Ovary (tissue), 10 donors: Measurements from ENCODE around the gene ZNF793. TPM values are rescaled to one million over a fixed set of nuclear protein-coding genes. Genes with fewer than 3 reads are reported as not detected.

Experiments
- DNase-seq, 5 donors: peaks; one replicate each; pipeline ENCODE4 v3.0.0-alpha.2; 2019 to 2020
- H3K27ac ChIP-seq, 2 donors: fragments of 200-600 bp; one replicate each; pipeline versions ENCODE4 v1.5.1 to v1.8.0; 2019 to 2022
- H3K27me3 ChIP-seq: fragments of 200-600 bp; one replicate; pipeline ENCODE4 v1.8.0; 2022
- H3K36me3 ChIP-seq: fragments of 200-600 bp; sonication (generic); one replicate; pipeline ENCODE4 v1.5.1; 2019
- H3K4me1 ChIP-seq: one replicate; pipeline ENCODE4 v1.8.1; 2013; ENCODE audit warnings: mild to moderate bottlenecking, moderate library complexity; ENCODE audit not compliant: insufficient read depth
- H3K4me3 ChIP-seq: fragments of 200-600 bp; sonication (generic); one replicate; pipeline ENCODE4 v1.5.1; 2017
- H3K9me3 ChIP-seq, 2 donors: fragments of 200-600 bp in 1 of 2; sonication (generic) in 1 of 2; one replicate each; pipeline versions ENCODE4 v1.5.1 to v1.8.1; 2013 to 2019; ENCODE audit warnings: mild to moderate bottlenecking in 1 of 2, moderate library complexity in 1 of 2
- EP300 ChIP-seq: sonication (generic); formaldehyde crosslinking; IDR thresholded peaks from one replicate; pipeline ENCODE4 v1.6.1; 2017; ENCODE audit warnings: antibody characterized with exemption
- POLR2A ChIP-seq: fragments of 450-650 bp; IDR thresholded peaks from one replicate; pipeline ENCODE4 v1.6.1; 2017; ENCODE audit warnings: antibody characterized with exemption, mild to moderate bottlenecking, moderate library complexity
- WGBS, 3 donors: extraction: QIAGEN DNeasy Blood & Tissue Kit in 1 of 3; methylation state at CpG; one replicate each; pipeline versions ENCODE4 v1.1.5 to v1.1.7; 2013 to 2017; 5-methylcytosine and 5-hydroxymethylcytosine counted together
- intact Hi-C, 4 donors: fragments of 100-400 bp; cut with DNase I; formaldehyde crosslinking; loops; one replicate each; pipeline versions ENCODE4 v1.11.0 to v1.15.1; 2022 to 2023
- long read RNA-seq, 3 donors: library from polyadenylated mRNA in 2 of 3; unstranded in 2 of 3; transcript quantifications; one replicate each; pipeline ENCODE4 v2.0.0 and lab custom pipeline, GENCODE V29; 2021 to 2026
- polyA plus RNA-seq, 2 donors: library from polyadenylated mRNA; stranded (reverse); fragments of 200-250 nt in 1 of 2; fragments of 350-450 nt in 1 of 2; fragmentation: Illumina TruSeq in 1 of 2; extraction: RNeasy Lipid Tissue Mini Kit (QIAGEN cat#74804) in 1 of 2; gene quantifications; one replicate each; pipeline ENCODE4 v1.2.3, GENCODE V29; 2013 to 2014
- total RNA-seq, 7 donors: library from RNA; depleted of rRNA in 2 of 7; stranded (reverse); fragments of >200 nt in 2 of 7; fragmentation: NEBNext Ultra II Directional in 3 of 7; extraction: Animal tissue kit (Norgen Biotek cat#: 25700) in 3 of 7; gene quantifications; one replicate each; pipeline versions ENCODE4 v1.1.0 to v1.2.4, GENCODE V29; 2016 to 2023
- TF ChIP-seq, protein P1 (sequence below), 3 donors: fragments of 450-650 bp in 2 of 3; fragments of 200-600 bp in 1 of 3; IDR thresholded peaks; one replicate each; pipeline versions ENCODE4 v1.5.1 to v1.8.0; 2016 to 2022; ENCODE audit warnings: antibody characterized with exemption in 3 of 3, mild to moderate bottlenecking in 1 of 3
- donor health status: DM: no; HTN: no; CAD: no; lungs with moderate emphysema.
- donor health status: DM: no; HTN: no; CAD: no.
- donor health status: Bipolar disorder and iron deficiency.
- donor health status: DM: yes; HTN: yes; CAD: no.
- donor health status: DM: no; HTN: no; CAD: no.
- donor health status: DM: yes; HTN: yes; CAD: no.

ZNF793 gene
- total RNA-seq, result 10 to 100 TPM in 4 of 7 donors, 1 to 10 TPM in 3; 7.9 to 18.2 (median 11.6) TPM
- polyA plus RNA-seq, result 1 to 10 TPM; 5.0 to 9.0 TPM
- long read RNA-seq, donor 1, partial matches to known transcripts, result 0 of 7 reads
- long read RNA-seq, donor 1, other reads (novel, unspliced or antisense), result 7 of 7 reads
- long read RNA-seq, donor 2, partial matches to known transcripts, result 0 of 1 reads
- long read RNA-seq, donor 2, other reads (novel, unspliced or antisense), result 0 of 1 reads
- long read RNA-seq, donor 3, partial matches to known transcripts, result 0 of 4 reads
- long read RNA-seq, donor 3, other reads (novel, unspliced or antisense), result 2 of 4 reads

DNA sequence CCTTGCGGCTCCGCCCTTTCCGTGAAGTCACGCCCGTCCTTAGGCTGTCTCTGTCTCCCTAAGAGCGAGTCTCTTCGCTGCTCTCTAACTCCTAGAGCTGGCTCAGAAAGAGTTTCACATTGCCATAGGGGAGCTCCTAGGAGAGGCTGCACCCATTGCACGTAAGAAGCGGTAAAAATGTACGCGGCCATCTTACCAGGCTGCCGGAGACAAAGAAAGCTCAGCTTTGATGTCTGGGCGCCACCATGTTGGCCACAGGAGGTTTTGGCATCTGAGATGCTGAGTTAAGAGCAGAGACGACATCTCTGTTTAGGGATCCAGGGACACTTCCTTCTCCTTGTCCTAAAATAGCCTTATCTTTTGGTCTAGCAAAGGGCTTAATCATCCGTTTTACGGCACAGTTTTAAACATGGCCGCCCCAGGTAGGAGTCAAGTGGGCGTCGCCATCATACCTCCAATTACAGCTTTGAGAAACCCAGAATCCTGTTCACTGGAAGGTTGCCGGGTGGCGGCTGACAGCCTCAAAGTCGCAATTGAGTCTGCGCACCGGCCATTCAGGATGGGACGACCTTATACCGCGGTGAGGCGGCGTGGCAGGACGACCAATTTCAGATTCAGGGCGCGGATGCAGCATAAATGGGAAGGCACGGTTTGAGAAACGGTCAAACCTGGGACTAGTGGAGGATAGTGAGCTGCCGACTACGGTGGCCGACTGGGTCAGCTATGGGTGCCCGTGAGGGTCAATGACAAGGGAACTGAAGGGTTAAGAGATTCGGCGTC is at the start of gene ZNF793:
ZNF793 (plus strand) TSS at position 553 of the 780 bp plus-strand sequence. CDS start 16,501 bp downstream, outside the sequence.
- H3K9me3 ChIP-seq, result no peaks in the 10 kb centered on the region
- H3K27ac ChIP-seq, result peak within 1 kb of the TSS; percentile 82 to 92
- H3K4me3 ChIP-seq, result peak within 1 kb of the TSS; percentile 74
- WGBS, 3 donors, result 0 to 1% (median 0%) methylated on average over 40 of the region's 40 CpGs
- no peaks in the 10 kb centered on the region for H3K27me3 ChIP-seq
- H3K4me1 ChIP-seq, result peaks cover 7% of the 10 kb centered on the region
- peak; percentile 77 to 89 (median 86) for DNase-seq
- H3K36me3 ChIP-seq, result no peaks in the 10 kb centered on the region
- TF ChIP-seq, protein P1, sequence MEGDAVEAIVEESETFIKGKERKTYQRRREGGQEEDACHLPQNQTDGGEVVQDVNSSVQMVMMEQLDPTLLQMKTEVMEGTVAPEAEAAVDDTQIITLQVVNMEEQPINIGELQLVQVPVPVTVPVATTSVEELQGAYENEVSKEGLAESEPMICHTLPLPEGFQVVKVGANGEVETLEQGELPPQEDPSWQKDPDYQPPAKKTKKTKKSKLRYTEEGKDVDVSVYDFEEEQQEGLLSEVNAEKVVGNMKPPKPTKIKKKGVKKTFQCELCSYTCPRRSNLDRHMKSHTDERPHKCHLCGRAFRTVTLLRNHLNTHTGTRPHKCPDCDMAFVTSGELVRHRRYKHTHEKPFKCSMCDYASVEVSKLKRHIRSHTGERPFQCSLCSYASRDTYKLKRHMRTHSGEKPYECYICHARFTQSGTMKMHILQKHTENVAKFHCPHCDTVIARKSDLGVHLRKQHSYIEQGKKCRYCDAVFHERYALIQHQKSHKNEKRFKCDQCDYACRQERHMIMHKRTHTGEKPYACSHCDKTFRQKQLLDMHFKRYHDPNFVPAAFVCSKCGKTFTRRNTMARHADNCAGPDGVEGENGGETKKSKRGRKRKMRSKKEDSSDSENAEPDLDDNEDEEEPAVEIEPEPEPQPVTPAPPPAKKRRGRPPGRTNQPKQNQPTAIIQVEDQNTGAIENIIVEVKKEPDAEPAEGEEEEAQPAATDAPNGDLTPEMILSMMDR (IDR thresholded peaks at IDR 0.05), result peak in 1 of 3 donors; percentile 21
- TF ChIP-seq EP300 (peak; percentile 10), POLR2A (peak; percentile 11)
- intact Hi-C loops, result no loop called here

DNA sequence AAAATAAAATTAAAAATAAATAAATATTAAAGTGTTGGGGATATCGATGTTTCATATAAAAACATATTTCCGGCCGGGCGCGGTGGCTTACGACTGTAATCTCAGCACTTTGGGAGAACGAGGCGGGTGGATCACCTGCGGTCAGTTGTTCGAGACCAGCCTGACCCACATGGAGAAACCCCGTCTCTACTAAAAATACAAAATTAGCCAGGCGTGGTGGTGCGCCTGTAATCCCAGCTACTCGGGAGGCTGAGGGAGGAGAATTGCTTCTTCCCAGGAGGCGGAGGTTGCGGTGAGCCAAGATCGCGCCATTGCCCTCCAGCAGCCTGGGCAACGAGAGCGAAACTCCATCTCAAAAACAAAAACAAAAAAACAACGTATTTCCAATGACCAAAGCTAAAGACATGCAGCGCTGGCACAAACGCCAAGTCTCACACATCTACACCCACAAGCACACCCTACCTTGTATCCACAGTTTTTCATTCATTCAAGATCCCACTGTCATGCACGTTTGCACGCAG is 40.4 kb upstream of the ZNF793 start:
- H3K4me3 ChIP-seq, result peak overlapping the region; percentile 96
- peak in 2 of 5 donors; percentile 20 to 22 for DNase-seq
- WGBS, 3 donors, result 27 to 35% (median 33%) methylated on average over 25 of the region's 25 CpGs
- no peaks in the 10 kb centered on the region for H3K36me3 ChIP-seq
- no peaks in the 10 kb centered on the region for H3K27me3 ChIP-seq
- peaks cover 0 to 11% of the 10 kb centered on the region in 2 donors for H3K9me3 ChIP-seq
- H3K27ac ChIP-seq, result peak overlapping the region in 1 of 2 donors; percentile 75
- peaks cover 5% of the 10 kb centered on the region for H3K4me1 ChIP-seq
- no peak for TF ChIP-seq POLR2A
- TF ChIP-seq, protein P1 (IDR thresholded peaks at IDR 0.05), result no peak
- no peak for TF ChIP-seq EP300
- intact Hi-C loops, result no loop called here

DNA sequence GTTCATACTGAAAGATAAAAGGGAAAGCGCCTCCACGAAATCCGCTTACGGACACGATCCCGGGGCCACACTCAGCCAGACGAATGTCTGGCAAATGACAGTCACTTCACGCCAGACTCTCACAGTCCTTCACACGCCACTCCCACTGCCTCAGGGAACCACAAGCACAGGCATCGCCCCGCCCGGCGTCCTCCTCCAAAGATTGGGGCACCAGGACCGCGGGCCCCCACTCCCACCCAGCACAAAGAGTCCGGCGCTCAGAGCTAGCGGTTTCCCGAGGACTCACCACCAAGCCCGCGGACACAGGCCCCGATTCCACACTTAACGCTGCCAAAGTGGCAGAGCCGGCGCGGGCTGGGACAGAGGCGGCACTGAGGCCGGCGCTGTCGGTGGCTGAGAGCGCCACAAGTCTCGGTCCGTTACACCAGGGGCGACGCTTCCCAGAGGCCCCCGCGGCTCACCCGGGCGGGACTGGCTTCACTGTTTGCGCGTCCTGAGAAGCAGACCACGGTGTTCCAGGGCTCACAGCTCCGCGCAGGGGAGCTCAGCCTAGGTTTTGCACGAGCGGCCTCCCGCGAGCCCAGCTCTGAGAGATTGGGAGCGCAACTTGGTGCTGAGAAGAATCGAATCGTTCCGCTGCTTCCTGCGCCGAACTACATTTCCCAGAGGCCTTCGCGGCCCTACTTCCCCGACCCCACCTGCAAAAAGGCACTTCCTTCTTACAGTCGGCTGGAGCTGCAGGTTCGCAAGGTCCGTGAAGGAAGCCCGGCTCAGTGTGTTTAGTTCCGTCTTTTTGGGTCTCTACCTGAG is 39.7 kb upstream of the ZNF793 start, which contains the start of gene ZNF569:
ZNF569 (minus strand) TSS at position 647 of the 810 bp plus-strand sequence. CDS start 22,523 bp downstream, outside the sequence.
- Histone ChIP-seq H3K27ac (peak within 1 kb of the TSS; percentile 71 to 92), H3K4me1 (peaks cover 5% of the 10 kb centered on the region), H3K4me3 (peak within 1 kb of the TSS; percentile 96), H3K36me3 (no peaks in the 10 kb centered on the region), H3K9me3 (peaks cover 0 to 5% of the 10 kb centered on the region in 2 donors), H3K27me3 (no peaks in the 10 kb centered on the region)
- TF ChIP-seq, protein P1 (IDR thresholded peaks at IDR 0.05), result no peak
- TF ChIP-seq POLR2A (no peak), EP300 (no peak)
- 0 to 1% (median 0%) methylated on average over 57 to 62 of the region's 62 CpGs for WGBS, 3 donors
- DNase-seq, result peak; percentile 88 to 93 (median 90)
- intact Hi-C loops, result no loop called here
